Skeletal muscle tissue (tissue), 4 donors: ENCODE data around the gene MARCKSL1. TPM values are rescaled to one million over a fixed set of nuclear protein-coding genes. Genes with fewer than 3 reads are reported as not detected.

ENCODE experiments used
- H3K27ac ChIP-seq: one replicate; pipeline ENCODE4 v1.7.0; 2013; ENCODE audit warnings: mild to moderate bottlenecking, low read depth, low read length, inconsistent platforms
- H3K27me3 ChIP-seq, 3 donors: one replicate each; pipeline ENCODE4 v1.7.0; 2013; ENCODE audit warnings: low read length in 3 of 3; ENCODE audit not compliant: control insufficient read depth in 3 of 3, insufficient read depth in 3 of 3
- H3K36me3 ChIP-seq, 3 donors: one replicate each; pipeline ENCODE4 v1.7.0; 2013; ENCODE audit warnings: low read length in 3 of 3; ENCODE audit not compliant: control insufficient read depth in 3 of 3, insufficient read depth in 3 of 3
- H3K4me1 ChIP-seq, 3 donors: one replicate each; pipeline ENCODE4 v1.7.0; 2013; ENCODE audit warnings: low read length in 3 of 3, mild to moderate bottlenecking in 3 of 3; ENCODE audit not compliant: control insufficient read depth in 3 of 3, insufficient read depth in 3 of 3
- H3K4me3 ChIP-seq, 3 donors: one replicate each; pipeline ENCODE4 v1.7.0; 2013; ENCODE audit warnings: low read length in 3 of 3
- H3K9ac ChIP-seq, 3 donors: one replicate each; pipeline ENCODE4 v1.7.0; 2013; ENCODE audit warnings: low read length in 3 of 3, mild to moderate bottlenecking in 3 of 3, moderate library complexity in 2 of 3, low read depth in 1 of 3
- H3K9me3 ChIP-seq, 3 donors: one replicate each; pipeline ENCODE4 v1.7.0; 2013; ENCODE audit warnings: low read length in 3 of 3; ENCODE audit not compliant: control insufficient read depth in 3 of 3
- total RNA-seq: library from RNA; depleted of rRNA; stranded (reverse); fragments of >200 nt; gene quantifications from one replicate; pipeline ENCODE4 v1.2.3, GENCODE V29; 2014
- donor health status: Osteomylitis.

The MARCKSL1 gene
- 31.8 TPM for total RNA-seq

DNA sequence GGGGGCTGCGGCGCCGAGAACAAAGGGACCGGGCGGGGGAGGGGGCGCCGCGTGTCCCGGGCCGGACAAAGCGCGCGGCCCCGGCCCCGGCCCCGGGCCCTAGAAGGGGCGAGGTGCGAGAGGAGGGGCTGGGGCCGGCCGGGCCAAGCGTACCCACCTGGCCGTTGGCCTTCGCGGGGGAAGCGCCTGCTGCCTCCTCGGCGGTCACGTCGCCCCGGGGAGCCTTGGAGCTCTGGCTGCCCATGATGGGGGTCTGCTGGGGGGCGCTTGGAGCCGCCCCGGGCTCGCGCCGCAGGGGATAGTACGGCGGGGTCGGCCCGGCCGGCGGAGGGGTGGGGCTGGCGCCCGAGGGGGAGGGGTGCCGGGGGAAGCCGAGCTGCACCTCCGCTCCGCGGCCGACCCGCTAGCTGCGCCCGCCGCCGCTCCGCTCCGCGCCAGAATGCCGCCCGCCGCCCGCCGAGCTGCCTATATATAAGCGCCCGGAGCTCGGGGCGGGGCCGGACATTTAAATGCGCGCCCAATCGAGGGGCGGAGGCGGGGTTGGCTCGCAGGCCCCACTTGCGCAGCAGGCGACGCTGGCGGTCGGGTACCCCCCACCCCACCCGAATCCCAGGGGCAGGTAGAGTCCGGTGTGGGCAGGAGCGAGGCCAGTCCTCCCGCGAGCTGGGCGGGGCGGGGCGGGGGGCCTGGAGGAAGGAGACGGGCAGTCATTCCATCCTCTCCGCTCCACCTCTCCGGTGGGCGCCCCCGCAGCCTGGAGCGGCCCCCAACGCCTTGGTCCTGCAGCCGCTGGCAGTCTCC, at the start of gene MARCKSL1:
Gene MARCKSL1 (minus strand): TSS at position 444 of the 801 bp plus-strand sequence. CDS start 200 bp downstream, at position 244.
- peak within 1 kb of the TSS in 1 of 3 donors; percentile 54 for H3K9ac ChIP-seq
- peaks cover 16 to 18% (median 17%) of the 10 kb centered on the region in 3 donors for H3K36me3 ChIP-seq
- H3K9me3 ChIP-seq = no peaks in the 10 kb centered on the region
- H3K27ac ChIP-seq = no peak within 1 kb of the TSS
- peaks cover 0 to 4% (median 0%) of the 10 kb centered on the region in 3 donors for H3K27me3 ChIP-seq
- peak within 1 kb of the TSS in 2 of 3 donors; percentile 58 to 59 for H3K4me3 ChIP-seq
- peaks cover 13 to 27% (median 22%) of the 10 kb centered on the region in 3 donors for H3K4me1 ChIP-seq

GRCh38 chr1:32380057-32380456, 44.0 kb upstream of the MARCKSL1 start:
- Histone ChIP-seq H3K27me3 (no peaks in the 10 kb centered on the region), H3K36me3 (peaks cover 83 to 93% (median 91%) of the 10 kb centered on the region in 3 donors), H3K4me1 (no peaks in the 10 kb centered on the region), H3K9me3 (no peaks in the 10 kb centered on the region), H3K9ac (no peak overlapping the region), H3K27ac (no peak overlapping the region), H3K4me3 (no peak overlapping the region)

GRCh38 chr1:32377541-32378220, 41.6 kb upstream of the MARCKSL1 start:
- Histone ChIP-seq H3K4me3 (no peak overlapping the region), H3K9ac (no peak overlapping the region), H3K27ac (no peak overlapping the region), H3K9me3 (no peaks in the 10 kb centered on the region), H3K27me3 (no peaks in the 10 kb centered on the region), H3K36me3 (peaks cover 90 to 94% (median 92%) of the 10 kb centered on the region in 3 donors), H3K4me1 (no peaks in the 10 kb centered on the region)

- Histone ChIP-seq H3K27me3 (no peaks in the 10 kb centered on the region), H3K4me1 (no peaks in the 10 kb centered on the region), H3K4me3 (no peak overlapping the region), H3K9ac (no peak overlapping the region), H3K36me3 (peaks cover 90 to 93% (median 92%) of the 10 kb centered on the region in 3 donors), H3K9me3 (no peaks in the 10 kb centered on the region), H3K27ac (no peak overlapping the region)
Observed at GRCh38 chr1:32376199-32376598, 40.2 kb upstream of the MARCKSL1 start.

GRCh38 chr1:32373996-32374592, 38.1 kb upstream of the MARCKSL1 start:
- Histone ChIP-seq H3K27ac (no peak overlapping the region), H3K4me3 (no peak overlapping the region), H3K36me3 (peaks cover 72 to 80% (median 79%) of the 10 kb centered on the region in 3 donors), H3K27me3 (no peaks in the 10 kb centered on the region), H3K9me3 (no peaks in the 10 kb centered on the region), H3K9ac (no peak overlapping the region), H3K4me1 (no peaks in the 10 kb centered on the region)

GRCh38 chr1:32372149-32372756, 36.2 kb upstream of the MARCKSL1 start:
- Histone ChIP-seq H3K27me3 (no peaks in the 10 kb centered on the region), H3K9ac (no peak overlapping the region), H3K4me3 (no peak overlapping the region), H3K36me3 (peaks cover 68 to 78% (median 75%) of the 10 kb centered on the region in 3 donors), H3K9me3 (no peaks in the 10 kb centered on the region), H3K27ac (no peak overlapping the region), H3K4me1 (no peaks in the 10 kb centered on the region)

- Histone ChIP-seq H3K27me3 (no peaks in the 10 kb centered on the region), H3K36me3 (peaks cover 56 to 73% (median 72%) of the 10 kb centered on the region in 3 donors), H3K9me3 (no peaks in the 10 kb centered on the region), H3K4me3 (no peak overlapping the region), H3K4me1 (peaks cover 0 to 2% (median 0%) of the 10 kb centered on the region in 3 donors), H3K9ac (no peak overlapping the region), H3K27ac (no peak overlapping the region)
Observed at GRCh38 chr1:32367912-32368635, 32.0 kb upstream of the MARCKSL1 start.

- Histone ChIP-seq H3K9me3 (no peaks in the 10 kb centered on the region), H3K27me3 (no peaks in the 10 kb centered on the region), H3K9ac (no peak overlapping the region), H3K4me3 (no peak overlapping the region), H3K4me1 (peaks cover 9 to 19% (median 10%) of the 10 kb centered on the region in 3 donors), H3K36me3 (peaks cover 41 to 56% (median 55%) of the 10 kb centered on the region in 3 donors), H3K27ac (no peak overlapping the region)
Observed at GRCh38 chr1:32365445-32365844, 29.4 kb upstream of the MARCKSL1 start.

- Histone ChIP-seq H3K27ac (no peak overlapping the region), H3K27me3 (no peaks in the 10 kb centered on the region), H3K4me3 (no peak overlapping the region), H3K36me3 (peaks cover 41 to 56% (median 53%) of the 10 kb centered on the region in 3 donors), H3K9me3 (no peaks in the 10 kb centered on the region), H3K9ac (no peak overlapping the region), H3K4me1 (peaks cover 9 to 19% (median 10%) of the 10 kb centered on the region in 3 donors)
Observed at GRCh38 chr1:32364836-32365235, 28.8 kb upstream of the MARCKSL1 start.
